GM12878 (cell line): Measurements from ENCODE around the gene ITGAL. TPM values are rescaled to one million over a fixed set of nuclear protein-coding genes. Genes with fewer than 3 reads are reported as not detected.

Source experiments
- ATAC-seq: fragments of 200-7000 bp; cut with Tn5 transposase; 3 replicates; pipeline ENCODE4 v1.9.1; 2020; ENCODE audit warnings: mild to moderate bottlenecking, moderate library complexity
- BruUV-seq: library from RNA; stranded (reverse); fragments of 400-500 nt; replicated peaks from 2 replicates; lab custom pipeline; 2021; lab: Mats Ljungman, UMichigan
- CTCF ChIA-PET: fragments of 300-600 bp; sonication (Branson Sonifier 250); formaldehyde crosslinking; extraction: SDS; loops from one replicate; lab custom pipeline; 2021; ENCODE audit warnings: inconsistent platforms; lab: Yijun Ruan, JAX
- POLR2A ChIA-PET: fragments of 350-600 bp; formaldehyde crosslinking; extraction: SDS; loops from one replicate; lab custom pipeline; 2021; ENCODE audit warnings: inconsistent platforms; lab: Charles Lee
- RAD21 ChIA-PET: fragments of 300-600 bp; sonication (Branson Sonifier 250); formaldehyde crosslinking; loops from one replicate; lab custom pipeline; 2023; ENCODE audit warnings: antibody characterized with exemption; ENCODE audit not compliant: unreplicated experiment; lab: Charles Lee
- SMC1A ChIA-PET: fragments of 300-600 bp; sonication (Branson Sonifier 250); formaldehyde crosslinking; loops from one replicate; lab custom pipeline; 2023; ENCODE audit not compliant: unreplicated experiment, uncharacterized antibody; lab: Charles Lee
- DNase-seq: peaks from one replicate; pipeline ENCODE4 v3.0.0-alpha.2; 2011; ENCODE audit warnings: low read depth, low spot score
- FAIRE-seq: peaks from 3 replicates; lab custom pipeline; 2011; peaks lifted over from hg19 to GRCh38; lab: Jason Lieb, UNC
- H2AFZ ChIP-seq: 2 replicates; pipeline ENCODE4 v1.6.0; 2011; ENCODE audit warnings: low read depth, low read length, control low read depth; ENCODE audit not compliant: control insufficient read depth
- H3K27ac ChIP-seq: 2 replicates; pipeline ENCODE4 v1.5.1; 2011; ENCODE audit warnings: control low read depth; ENCODE audit not compliant: control insufficient read depth, insufficient read depth
- H3K27me3 ChIP-seq, 2 experiments: replicated peaks in 1 of 2; 2 replicates each; pipeline versions ENCODE4 v1.6.0 to v1.6.1; 2011; ENCODE audit warnings: low read length in 1 of 2; ENCODE audit not compliant: control insufficient read depth in 2 of 2, insufficient read depth in 2 of 2
- H3K36me3 ChIP-seq, 2 experiments: 2 replicates each; pipeline ENCODE4 v1.5.1; 2011; ENCODE audit warnings: low read length in 1 of 2; ENCODE audit not compliant: control insufficient read depth in 2 of 2, insufficient read depth in 2 of 2
- H3K4me1 ChIP-seq: 2 replicates; pipeline ENCODE4 v1.6.1; 2011; ENCODE audit warnings: mild to moderate bottlenecking, low read length, moderate library complexity, mixed read lengths; ENCODE audit not compliant: control insufficient read depth, insufficient read depth
- H3K4me2 ChIP-seq: 2 replicates; pipeline ENCODE4 v1.6.0; 2011; ENCODE audit warnings: control low read depth; ENCODE audit not compliant: control insufficient read depth, insufficient read depth
- H3K4me3 ChIP-seq: fragments of 200-600 bp; sonication (generic); 2 replicates; pipeline ENCODE4 v1.5.1; 2016
- H3K79me2 ChIP-seq: 2 replicates; pipeline ENCODE4 v1.6.0; 2011; ENCODE audit warnings: low read length; ENCODE audit not compliant: control insufficient read depth, insufficient read depth
- H3K9ac ChIP-seq: 2 replicates; pipeline ENCODE4 v1.8.0; 2011; ENCODE audit warnings: low read length, control low read depth, mixed read lengths; ENCODE audit not compliant: control insufficient read depth, insufficient read depth
- H3K9me3 ChIP-seq: replicated peaks from 3 replicates; pipeline ENCODE4 v1.5.1; 2011; ENCODE audit warnings: mild to moderate bottlenecking, low read length; ENCODE audit not compliant: control insufficient read depth, insufficient read depth
- H4K20me1 ChIP-seq: 2 replicates; pipeline ENCODE4 v1.6.0; 2011; ENCODE audit not compliant: control insufficient read depth, insufficient read depth
- ATF7 ChIP-seq: fragments of 450-650 bp; IDR thresholded peaks from 2 replicates; pipeline ENCODE4 v1.6.1; 2016; ENCODE audit warnings: low read depth, mild to moderate bottlenecking
- CEBPB ChIP-seq, 2 experiments: fragments of 150-350 bp in 1 of 2; IDR thresholded peaks; 2 replicates each; pipeline ENCODE4 v1.6.1; 2012 to 2014; ENCODE audit warnings: low read depth in 2 of 2, low read length in 2 of 2, borderline replicate concordance in 1 of 2, inconsistent platforms in 1 of 2
- NFYA ChIP-seq: IDR thresholded peaks from 2 replicates; pipeline ENCODE4 v1.6.1; 2011; ENCODE audit warnings: low read depth, mild to moderate bottlenecking, low read length, improper control_type of control experiment, borderline replicate concordance
- WRNIP1 ChIP-seq: IDR thresholded peaks from 2 replicates; pipeline ENCODE4 v1.6.1; 2011; ENCODE audit warnings: low read depth, low read length, improper control_type of control experiment, borderline replicate concordance
- ZBTB11 ChIP-seq: fragments of 450-650 bp; formaldehyde crosslinking; IDR thresholded peaks from 2 replicates; pipeline ENCODE4 v1.5.0; 2022; ENCODE audit warnings: mild to moderate bottlenecking, missing genetic modification characterization
- ZBTB33 ChIP-seq: fragments of 450-650 bp; IDR thresholded peaks from 2 replicates; pipeline ENCODE4 v1.6.1; 2017; ENCODE audit warnings: mild to moderate bottlenecking
- ZNF274 ChIP-seq: IDR thresholded peaks from one replicate; pipeline ENCODE4 v1.8.0; 2011; ENCODE audit not compliant: insufficient read length, insufficient read depth
- WGBS: methylation state at CpG from one replicate; pipeline ENCODE4 v1.1.6; 2016; ENCODE audit warnings: low lambda C conversion rate; ENCODE audit not compliant: insufficient replicate concordance, insufficient coverage; ENCODE audit errors: missing lambda C conversion rate; 5-methylcytosine and 5-hydroxymethylcytosine counted together
- in situ Hi-C: fragments of 300-500 bp; cut with MboI; formaldehyde crosslinking; loops from 9 replicates; pipeline ENCODE4 v1.14.3; 2018; ENCODE audit warnings: mixed read lengths
- intact Hi-C: fragments of 100-400 bp; cut with micrococcal nuclease; formaldehyde crosslinking; loops from one replicate; pipeline ENCODE4 v1.14.2; 2022; ENCODE audit not compliant: unreplicated experiment
- polyA plus RNA-seq, 11 experiments: library from polyadenylated mRNA; depleted of rRNA in 4 of 11; unstranded in 6 of 11; stranded (reverse) in 5 of 11; fragments of >200 nt; fragmentation: Nextera tagmentation in 4 of 11; fragmentation: Illumina TruSeq in 1 of 11; extraction: Ambion mirVana in 4 of 11; extraction: Trizol in 1 of 11; gene quantifications; 1 replicate in 1 of 11; 2 replicates in 10 of 11; pipeline versions ENCODE4 v1.2.1 to v1.2.3, GENCODE V29; 2011 to 2016; ENCODE audit warnings: inconsistent platforms in 2 of 11, missing spikeins in 2 of 11, low read depth in 1 of 11
- total RNA-seq, 4 experiments: library from RNA; depleted of rRNA in 3 of 4; stranded (reverse); fragments of >200 nt in 3 of 4; fragmentation: Illumina TruSeq in 1 of 4; extraction: Trizol in 1 of 4; gene quantifications; 2 replicates each; pipeline versions ENCODE4 v1.2.1 to v1.2.3, GENCODE V29; 2013 to 2021

ITGAL gene
- total and polyA plus RNA-seq, 10 of the 15 experiments (the other 5 are each of a cell fraction or from before 2014, with no cell fraction given), result 10.7 to 170 (median 96.9) TPM

- no peak for FAIRE-seq
- Histone ChIP-seq H3K4me1 (no peaks in the 10 kb centered on the region), H4K20me1 (no peaks in the 10 kb centered on the region), H3K79me2 (no peaks in the 10 kb centered on the region), H3K9me3 (no peaks in the 10 kb centered on the region), H3K9ac (no peak overlapping the region), H3K4me2 (no peak overlapping the region), H3K36me3 (peaks cover 33 to 44% of the 10 kb centered on the region in 2 experiments)
- WGBS, result 74% methylated on average over 4 of the region's 4 CpGs
- no peak for ATAC-seq
- POLR2A ChIA-PET, result interaction anchor here (0.8 kb wide), 1 partner anchor 78 kb away, joined by 3 read pairs; no protein-coding TSS in a partner anchor
- in situ Hi-C loops (no loop called here), intact Hi-C loops (no loop called here)
- DNase-seq, result no peak
- RAD21 ChIA-PET, result interaction anchor here (0.9 kb wide), 1 partner anchor 11 kb away, joined by 3 read pairs; no protein-coding TSS in a partner anchor
- TF ChIP-seq WRNIP1, result no peak
- no peak for TF ChIP-seq NFYA
- TF ChIP-seq, all 136 proteins: peak for 0
- Histone ChIP-seq H3K4me3 (no peak overlapping the region), H3K27ac (no peak overlapping the region), H3K27me3 (no peaks in the 10 kb centered on the region), H2AFZ (no peak overlapping the region)
- no TSS peak for BruUV-seq
- ChIA-PET CTCF (interaction anchor here (1.1 to 1.7 kb wide), 2 partner anchors 8 to 79 kb away, joined by 3 to 5 read pairs; partner anchors contain the start of gene DCTPP1), SMC1A (interaction anchor here (0.6 to 1.2 kb wide), 4 partner anchors 16 to 169 kb away, joined by 3 to 4 read pairs (median 3); partner anchors contain the start of gene ZNF747)
Observed at GRCh38 chr16:30509081-30509765, 36.7 kb downstream of the ITGAL start.

- CTCF ChIA-PET, result interaction anchor here (1.2 to 1.7 kb wide), 2 partner anchors 9 to 25 kb away, joined by 3 to 5 read pairs; no protein-coding TSS in a partner anchor
- Histone ChIP-seq H3K79me2 (no peaks in the 10 kb centered on the region), H3K36me3 (peaks cover 27 to 41% of the 10 kb centered on the region in 2 experiments), H3K4me1 (no peaks in the 10 kb centered on the region), H3K27me3 (no peaks in the 10 kb centered on the region), H3K9ac (no peak overlapping the region), H3K4me3 (no peak overlapping the region), H3K4me2 (no peak overlapping the region), H4K20me1 (no peaks in the 10 kb centered on the region), H3K27ac (no peak overlapping the region), H2AFZ (no peak overlapping the region), H3K9me3 (no peaks in the 10 kb centered on the region)
- 60% methylated on average over 4 of the region's 4 CpGs for WGBS
- FAIRE-seq, result no peak
- BruUV-seq, result no TSS peak
- no peak for DNase-seq
- in situ Hi-C loops (no loop called here), intact Hi-C loops (no loop called here)
- no peak for ATAC-seq
- POLR2A ChIA-PET, result interaction anchor here (1.1 kb wide), 2 partner anchors 8 to 81 kb away, joined by 3 to 5 read pairs; partner anchors contain the start of gene DCTPP1
- RAD21 ChIA-PET, result interaction anchor here (1.3 to 1.5 kb wide), 2 partner anchors 37 to 81 kb away, joined by 4 to 5 read pairs; partner anchors contain the start of gene DCTPP1
- SMC1A ChIA-PET, result interaction anchor here (0.8 to 1.7 kb wide), 5 partner anchors 12 to 88 kb away, joined by 3 to 4 read pairs (median 3); partner anchors contain the start of genes DCTPP1 and ZNF747
- TF ChIP-seq ZBTB33 (no peak), ATF7 (no peak), ZBTB11 (CRISPR knock-in tag) (no peak), CEBPB (IDR thresholded peaks at IDR 0.05; ENCODE audit: borderline replicate concordance in 1 of 2, low read depth in 2 of 2, low read length in 2 of 2) (no peak), ZNF274 (no peak)
Observed at GRCh38 chr16:30510376-30510938, 37.9 kb downstream of the ITGAL start.
